Thyroid gland (tissue), 4 donors: Measurements from ENCODE around the gene SLC66A1. TPM values are rescaled to one million over a fixed set of nuclear protein-coding genes. Genes with fewer than 3 reads are reported as not detected.

Source experiments
- DNase-seq, 2 donors: peaks; one replicate each; pipeline ENCODE4 v3.0.0-alpha.2; 2019
- H3K27ac ChIP-seq, 3 donors: fragments of 200-600 bp; sonication (generic); 1 replicate in 2 of 3; 2 replicates in 1 of 3; pipeline ENCODE4 v1.5.1; 2016 to 2019; ENCODE audit warnings: mild to moderate bottlenecking in 1 of 3, moderate library complexity in 1 of 3
- H3K27me3 ChIP-seq: fragments of 200-600 bp; sonication (generic); one replicate; pipeline ENCODE4 v1.5.1; 2019
- H3K36me3 ChIP-seq, 2 donors: fragments of 200-600 bp; sonication (generic); one replicate each; pipeline ENCODE4 v1.5.1; 2016 to 2019
- H3K4me1 ChIP-seq, 2 donors: fragments of 200-600 bp; sonication (generic); one replicate each; pipeline ENCODE4 v1.5.1; 2017 to 2019
- H3K4me3 ChIP-seq, 3 donors: fragments of 200-600 bp; sonication (generic); replicated peaks in 1 of 3; 1 replicate in 2 of 3; 2 replicates in 1 of 3; pipeline ENCODE4 v1.5.1; 2016; ENCODE audit warnings: mild to moderate bottlenecking in 1 of 3
- H3K9me3 ChIP-seq: fragments of 200-600 bp; sonication (generic); one replicate; pipeline ENCODE4 v1.5.1; 2017
- CTCF ChIP-seq, 6 experiments: fragments of 200-600 bp in 3 of 6; fragments of 450-650 bp in 3 of 6; sonication (generic) in 3 of 6; IDR thresholded peaks; one replicate each; pipeline ENCODE4 v1.5.1; 2016 to 2019; ENCODE audit warnings: antibody characterized with exemption in 6 of 6, mild to moderate bottlenecking in 2 of 6, inconsistent platforms in 1 of 6, moderate library complexity in 1 of 6
- POLR2A ChIP-seq, 2 donors: fragments of 450-650 bp; IDR thresholded peaks; one replicate each; pipeline ENCODE4 v1.6.1; 2017; ENCODE audit warnings: antibody characterized with exemption in 2 of 2, mild to moderate bottlenecking in 2 of 2, moderate library complexity in 1 of 2
- WGBS, 2 donors: methylation state at CpG; one replicate each; pipeline ENCODE4 v1.1.5; 2017; 5-methylcytosine and 5-hydroxymethylcytosine counted together
- intact Hi-C: fragments of 100-400 bp; cut with DNase I; formaldehyde crosslinking; loops from one replicate; pipeline ENCODE4 v1.15.1; 2023
- total RNA-seq, 4 donors: library from RNA; depleted of rRNA; stranded (reverse); fragments of >200 nt; gene quantifications; one replicate each; pipeline ENCODE4 v1.2.3, GENCODE V29; 2016

Gene SLC66A1
- total RNA-seq, 4 donors from 2014 or later = 17.6 to 24.6 (median 17.8) TPM

DNA sequence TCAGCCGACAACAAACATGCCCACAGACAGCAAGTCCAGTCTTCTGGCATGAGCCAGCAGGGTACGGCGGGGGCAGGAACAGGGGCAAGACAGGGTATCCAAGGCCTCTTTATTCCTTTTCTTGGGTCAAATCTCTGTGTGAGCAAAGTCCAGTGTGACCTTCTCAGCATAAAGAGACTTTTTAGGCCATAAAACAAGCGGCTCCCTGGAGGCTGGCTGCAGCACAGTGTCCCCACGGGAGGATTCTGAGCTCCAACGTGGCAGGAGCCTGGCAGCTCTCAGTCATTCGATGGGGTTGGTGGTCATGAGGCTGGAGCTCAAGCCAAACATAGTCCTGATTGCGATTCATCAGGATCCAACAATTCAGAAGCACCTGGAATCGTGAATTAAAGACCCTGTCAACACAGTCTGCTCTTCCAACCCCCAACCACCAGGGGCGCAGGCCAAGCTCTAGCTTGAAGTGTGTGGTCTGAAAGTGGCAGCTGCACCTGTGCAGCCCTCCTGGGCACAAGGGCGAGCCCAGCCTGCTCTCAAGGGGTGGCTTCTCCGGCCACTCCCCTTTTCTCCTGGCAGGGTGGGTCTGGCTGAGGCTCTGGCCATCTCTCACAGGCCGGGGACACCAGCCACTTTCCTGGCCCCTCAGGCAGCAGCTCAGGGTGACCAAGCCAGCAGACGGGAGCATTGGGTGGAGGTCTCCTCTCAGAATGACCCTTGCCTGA, 62.1 kb downstream of the SLC66A1 start:
- no peaks in the 10 kb centered on the region for H3K27me3 ChIP-seq
- H3K4me3 ChIP-seq = no peak overlapping the region
- WGBS, 2 donors = 86 to 94% methylated on average over 12 of the region's 14 CpGs
- H3K9me3 ChIP-seq = no peaks in the 10 kb centered on the region
- H3K4me1 ChIP-seq = peaks cover 3% of the 10 kb centered on the region in 2 donors
- H3K36me3 ChIP-seq = peaks cover 19 to 22% of the 10 kb centered on the region in 2 donors
- peak overlapping the region in 1 of 3 donors; percentile 12 for H3K27ac ChIP-seq
- intact Hi-C loops = no loop called here
- peak in 1 of 6 experiments; percentile 16 for TF ChIP-seq CTCF (IDR thresholded peaks at IDR 0.05)
- no peak for TF ChIP-seq POLR2A (IDR thresholded peaks at IDR 0.05)
- DNase-seq = no peak

DNA sequence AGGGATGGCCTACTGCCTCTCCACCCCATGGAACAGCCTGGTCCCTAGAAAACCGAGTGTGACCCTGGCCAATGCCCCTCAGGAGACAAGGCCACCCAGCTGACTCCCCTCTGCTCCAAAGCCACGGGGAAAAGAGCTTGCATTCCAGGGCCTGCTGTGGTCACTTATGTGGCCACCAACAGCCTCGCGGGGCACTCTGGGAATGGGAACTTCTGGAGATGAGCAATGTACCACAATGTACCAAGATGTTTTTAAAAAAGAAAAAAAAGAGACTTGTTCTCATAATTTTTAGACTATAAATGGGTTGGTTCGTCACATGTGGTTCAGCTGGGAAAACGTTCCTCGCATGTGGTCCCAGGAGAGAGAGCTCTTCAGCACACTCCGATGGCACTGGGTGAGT, 62.8 kb downstream of the SLC66A1 start:
- Histone ChIP-seq H3K27ac (no peak overlapping the region), H3K9me3 (no peaks in the 10 kb centered on the region), H3K36me3 (peaks cover 19 to 24% of the 10 kb centered on the region in 2 donors), H3K27me3 (no peaks in the 10 kb centered on the region), H3K4me1 (peaks cover 3% of the 10 kb centered on the region in 2 donors), H3K4me3 (no peak overlapping the region)
- intact Hi-C loops = no loop called here
- DNase-seq = no peak
- TF ChIP-seq POLR2A (IDR thresholded peaks at IDR 0.05) (no peak), CTCF (IDR thresholded peaks at IDR 0.05) (no peak)
- 85 to 92% methylated on average over 8 of the region's 8 CpGs for WGBS, 2 donors

DNA sequence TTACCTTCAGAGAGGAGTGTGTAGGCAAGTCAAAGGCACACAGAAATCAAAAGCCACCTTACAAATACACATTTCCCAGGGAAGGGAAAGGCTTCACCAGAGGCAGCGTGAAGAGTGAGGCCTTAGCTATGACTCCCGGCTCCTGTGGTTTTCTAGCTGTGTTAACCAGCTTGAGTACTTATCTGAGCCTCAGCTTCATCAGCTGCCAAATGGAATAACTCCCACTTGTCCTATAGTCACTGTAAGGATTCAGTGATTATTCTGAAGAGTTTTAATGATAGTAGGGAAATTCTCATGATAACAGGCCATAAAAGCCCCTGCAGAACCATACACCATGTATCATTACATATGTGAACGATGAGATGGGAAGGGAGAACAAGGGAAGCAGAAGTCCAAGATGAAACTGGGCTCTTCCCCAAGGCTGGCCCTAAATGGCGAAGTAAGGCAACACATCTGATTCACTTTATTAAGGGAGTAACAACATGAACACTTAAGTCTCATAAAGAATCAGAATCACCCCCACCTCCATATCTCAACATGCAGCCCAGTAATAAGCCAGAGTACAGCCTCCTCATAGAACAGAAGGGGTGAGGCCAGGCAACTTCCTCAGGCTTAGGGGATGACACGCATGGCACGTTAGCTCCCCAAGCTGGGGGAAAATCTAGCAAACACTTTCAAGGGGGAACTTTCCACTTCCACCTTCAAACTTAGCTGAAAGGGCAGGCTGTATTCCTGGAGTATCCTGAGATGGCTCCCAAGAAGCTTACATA, 63.7 kb downstream of the SLC66A1 start:
- DNase-seq = no peak
- Histone ChIP-seq H3K36me3 (peaks cover 19 to 29% of the 10 kb centered on the region in 2 donors), H3K27ac (peak overlapping the region in 1 of 3 donors; percentile 24), H3K9me3 (no peaks in the 10 kb centered on the region), H3K4me3 (no peak overlapping the region), H3K27me3 (no peaks in the 10 kb centered on the region), H3K4me1 (peaks cover 3% of the 10 kb centered on the region in 2 donors)
- 91% methylated on average over 6 of the region's 6 CpGs for WGBS, 2 donors
- TF ChIP-seq CTCF (IDR thresholded peaks at IDR 0.05) (no peak), POLR2A (IDR thresholded peaks at IDR 0.05) (no peak)
- intact Hi-C loops = no loop called here

DNA sequence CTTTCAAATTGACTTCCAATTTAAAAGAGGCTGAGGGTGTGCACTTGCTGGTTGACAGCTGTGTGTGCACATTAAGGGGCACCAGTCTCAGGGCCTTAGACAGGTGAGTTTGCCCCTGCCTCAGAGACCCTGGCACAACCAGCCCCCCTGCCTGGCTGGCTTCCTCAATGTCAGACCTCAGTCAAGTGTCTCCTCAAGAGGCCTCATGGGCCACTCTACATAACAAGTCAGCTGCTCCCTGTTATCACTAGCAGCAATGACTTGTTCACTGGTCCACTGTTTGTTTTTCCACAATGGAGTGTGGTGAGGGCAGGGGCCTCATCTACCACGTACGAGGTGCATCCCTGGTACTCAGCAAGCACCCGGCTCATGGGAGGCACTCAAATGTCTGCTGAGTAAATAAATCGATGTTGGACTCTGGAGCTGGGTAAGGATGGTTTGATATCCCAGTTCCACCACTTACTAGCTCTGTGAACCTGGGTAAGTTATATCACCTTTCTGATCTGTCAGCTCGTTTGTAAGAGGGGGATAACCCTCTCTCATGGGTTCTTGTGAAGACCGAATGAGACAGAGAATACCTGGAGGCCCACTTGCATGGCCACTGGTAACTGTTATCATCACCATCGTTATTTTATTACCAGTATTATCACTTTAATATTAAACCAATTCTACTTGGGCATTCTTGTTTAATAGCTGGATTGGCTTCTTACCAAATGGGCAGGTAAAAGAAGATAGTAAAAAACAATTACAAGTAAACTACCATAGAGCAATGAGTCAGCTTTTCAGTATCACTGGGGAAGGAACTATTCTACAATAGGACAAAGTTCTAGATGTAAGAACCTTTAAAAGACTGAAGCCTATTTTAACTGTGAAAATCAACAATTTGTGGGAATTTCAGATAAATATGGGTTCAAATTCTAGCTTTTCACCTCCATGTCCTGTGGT, 64.6 kb downstream of the SLC66A1 start:
- H3K9me3 ChIP-seq = no peaks in the 10 kb centered on the region
- WGBS, 2 donors = 79 to 86% methylated on average over 7 of the region's 7 CpGs
- peak in 1 of 2 donors; percentile 25 for DNase-seq
- intact Hi-C loops = no loop called here
- H3K4me3 ChIP-seq = no peak overlapping the region
- H3K27me3 ChIP-seq = no peaks in the 10 kb centered on the region
- H3K4me1 ChIP-seq = peaks cover 3% of the 10 kb centered on the region in 2 donors
- no peak for TF ChIP-seq CTCF (IDR thresholded peaks at IDR 0.05)
- TF ChIP-seq POLR2A (IDR thresholded peaks at IDR 0.05) = no peak
- peaks cover 19 to 29% of the 10 kb centered on the region in 2 donors for H3K36me3 ChIP-seq
- peak overlapping the region in 1 of 3 donors; percentile 24 for H3K27ac ChIP-seq
